ENCODE data around the gene TMED6. TPM values are rescaled to one million over a fixed set of nuclear protein-coding genes. Genes with fewer than 3 reads are reported as not detected.

The TMED6 gene
- total and polyA plus RNA-seq, 2 experiments from 2014 or later = 0.30 TPM; not detected in 1

DNA sequence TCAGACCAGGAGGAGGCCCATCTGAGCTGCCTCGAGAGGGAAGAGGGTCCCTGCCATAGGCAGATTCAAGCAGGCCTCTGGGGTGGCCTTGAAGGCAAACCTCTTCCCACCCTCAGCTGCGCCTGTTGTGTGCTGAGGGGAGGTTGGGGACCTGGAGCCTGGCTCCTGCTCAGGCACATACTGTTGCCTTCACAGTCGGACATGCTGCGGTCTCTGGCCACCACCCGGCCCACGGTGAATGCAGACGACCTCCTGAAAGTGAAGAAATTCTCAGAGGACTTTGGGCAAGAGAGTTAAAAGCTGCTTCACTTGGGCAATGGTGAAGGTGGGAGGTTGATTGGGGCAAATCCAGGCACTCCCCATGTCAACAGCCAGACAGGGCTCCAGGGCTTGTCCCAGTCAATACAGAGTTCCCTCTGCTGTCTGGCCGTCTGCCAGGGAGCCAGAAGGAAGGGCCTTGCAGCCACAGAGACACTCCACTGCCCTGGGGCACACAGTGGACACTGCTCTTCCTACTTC lies 27.5 kb downstream of the TMED6 start:
- no peak overlapping the region for H3K27ac ChIP-seq
- peaks cover 31% of the 10 kb centered on the region for H3F3A ChIP-seq (ENCODE audit: insufficient read depth)
- H3K36me3 ChIP-seq (ENCODE audit: low read depth) = peaks cover 33% of the 10 kb centered on the region
- DNase-seq = no peak
- H3K4me3 ChIP-seq = no peak overlapping the region
- in situ Hi-C loops (cut with MboI) = no loop called here
- H3K9ac ChIP-seq = no peak overlapping the region
- H3K4me1 ChIP-seq (ENCODE audit: insufficient read depth) = peaks cover 25% of the 10 kb centered on the region
- no peaks in the 10 kb centered on the region for H3K9me3 ChIP-seq (ENCODE audit: low read depth)
- 80 to 82% methylated on average over 8 of the region's 8 CpGs for WGBS, 2 experiments (ENCODE audit: low coverage in 1 of 2, low lambda C conversion rate in 2 of 2, missing lambda C conversion rate in 2 of 2)
- H3K79me2 ChIP-seq (ENCODE audit: insufficient read depth) = peaks cover 96% of the 10 kb centered on the region
- no peaks in the 10 kb centered on the region for H3K9me2 ChIP-seq (ENCODE audit: insufficient read depth)
- no peaks in the 10 kb centered on the region; the same call in 1 of the 2 replicates for H4K20me1 ChIP-seq (ENCODE audit: insufficient read depth)
- TF ChIP-seq EZH2 (IDR thresholded peaks at IDR 0.05; ENCODE audit: insufficient read depth, poor library complexity, severe bottlenecking) (no peak), EZH2phosphoT487 (IDR thresholded peaks at IDR 0.05; ENCODE audit: insufficient read depth, low read depth) (no peak)
- no peaks in the 10 kb centered on the region for H3K27me3 ChIP-seq (replicated peaks; ENCODE audit: insufficient read depth)
- H3K4me2 ChIP-seq (ENCODE audit: unreplicated experiment) = no peak overlapping the region
- no peak overlapping the region for H2AFZ ChIP-seq

DNA sequence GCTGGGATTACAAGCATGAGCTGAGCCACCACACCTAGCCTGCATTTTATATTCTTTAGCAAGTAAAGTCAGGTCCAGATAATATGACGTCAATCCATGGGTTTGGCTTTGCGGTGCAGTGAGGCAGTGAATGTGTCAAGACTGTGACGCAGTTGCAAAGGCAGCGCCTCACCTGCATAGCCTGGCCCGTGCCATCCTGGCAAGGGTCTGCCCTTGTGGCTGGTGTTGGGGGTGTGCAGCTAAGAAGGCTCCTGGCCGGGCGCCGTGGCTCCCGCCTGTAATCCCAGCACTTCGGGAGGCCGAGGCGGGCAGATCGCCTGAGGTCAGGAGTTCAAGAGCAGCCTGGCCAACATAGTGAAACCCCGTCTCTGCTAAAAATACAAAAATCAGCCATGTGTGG lies 28.2 kb downstream of the TMED6 start:
- H3K27me3 ChIP-seq (replicated peaks; ENCODE audit: insufficient read depth) = no peaks in the 10 kb centered on the region
- no peak overlapping the region for H3K27ac ChIP-seq
- H3K79me2 ChIP-seq (ENCODE audit: insufficient read depth) = peaks cover 93% of the 10 kb centered on the region
- H4K20me1 ChIP-seq (ENCODE audit: insufficient read depth) = no peaks in the 10 kb centered on the region; the same call in 1 of the 2 replicates
- peaks cover 32% of the 10 kb centered on the region for H3K36me3 ChIP-seq (ENCODE audit: low read depth)
- H3K9ac ChIP-seq = no peak overlapping the region
- H3K9me3 ChIP-seq (ENCODE audit: low read depth) = no peaks in the 10 kb centered on the region
- TF ChIP-seq EZH2phosphoT487 (IDR thresholded peaks at IDR 0.05; ENCODE audit: insufficient read depth, low read depth) (no peak), EZH2 (IDR thresholded peaks at IDR 0.05; ENCODE audit: insufficient read depth, poor library complexity, severe bottlenecking) (no peak)
- H3K4me1 ChIP-seq (ENCODE audit: insufficient read depth) = peaks cover 18% of the 10 kb centered on the region
- no peak overlapping the region for H3K4me3 ChIP-seq
- H3F3A ChIP-seq (ENCODE audit: insufficient read depth) = peaks cover 25% of the 10 kb centered on the region
- 88 to 96% methylated on average over 13 to 14 of the region's 14 CpGs for WGBS, 2 experiments (ENCODE audit: low coverage in 1 of 2, low lambda C conversion rate in 2 of 2, missing lambda C conversion rate in 2 of 2)
- DNase-seq = no peak
- in situ Hi-C loops (cut with MboI) = no loop called here
- H3K9me2 ChIP-seq (ENCODE audit: insufficient read depth) = no peaks in the 10 kb centered on the region
- no peak overlapping the region for H2AFZ ChIP-seq
- no peak overlapping the region for H3K4me2 ChIP-seq (ENCODE audit: unreplicated experiment)

GRCh38 chr16:69322343-69322742 lies 29.2 kb downstream of the TMED6 start:
- Histone ChIP-seq H3K4me3 (no peak overlapping the region), H3K9me3 (ENCODE audit: low read depth) (no peaks in the 10 kb centered on the region), H3K4me1 (ENCODE audit: insufficient read depth) (peaks cover 15% of the 10 kb centered on the region), H2AFZ (no peak overlapping the region), H3K9me2 (ENCODE audit: insufficient read depth) (no peaks in the 10 kb centered on the region), H3K27ac (no peak overlapping the region), H3F3A (ENCODE audit: insufficient read depth) (peaks cover 23% of the 10 kb centered on the region), H4K20me1 (ENCODE audit: insufficient read depth) (no peaks in the 10 kb centered on the region; the same call in 1 of the 2 replicates), H3K4me2 (ENCODE audit: unreplicated experiment) (no peak overlapping the region), H3K79me2 (ENCODE audit: insufficient read depth) (peaks cover 88% of the 10 kb centered on the region), H3K36me3 (ENCODE audit: low read depth) (peaks cover 29% of the 10 kb centered on the region), H3K9ac (no peak overlapping the region), H3K27me3 (replicated peaks; ENCODE audit: insufficient read depth) (no peaks in the 10 kb centered on the region)
- in situ Hi-C loops (cut with MboI) = no loop called here
- 85 to 89% methylated on average over 7 of the region's 7 CpGs for WGBS, 2 experiments (ENCODE audit: low coverage in 1 of 2, low lambda C conversion rate in 2 of 2, missing lambda C conversion rate in 2 of 2)
- no peak for DNase-seq
- no peak for TF ChIP-seq EZH2phosphoT487 (IDR thresholded peaks at IDR 0.05; ENCODE audit: insufficient read depth, low read depth)
- TF ChIP-seq EZH2 (IDR thresholded peaks at IDR 0.05; ENCODE audit: insufficient read depth, poor library complexity, severe bottlenecking) = no peak

DNA sequence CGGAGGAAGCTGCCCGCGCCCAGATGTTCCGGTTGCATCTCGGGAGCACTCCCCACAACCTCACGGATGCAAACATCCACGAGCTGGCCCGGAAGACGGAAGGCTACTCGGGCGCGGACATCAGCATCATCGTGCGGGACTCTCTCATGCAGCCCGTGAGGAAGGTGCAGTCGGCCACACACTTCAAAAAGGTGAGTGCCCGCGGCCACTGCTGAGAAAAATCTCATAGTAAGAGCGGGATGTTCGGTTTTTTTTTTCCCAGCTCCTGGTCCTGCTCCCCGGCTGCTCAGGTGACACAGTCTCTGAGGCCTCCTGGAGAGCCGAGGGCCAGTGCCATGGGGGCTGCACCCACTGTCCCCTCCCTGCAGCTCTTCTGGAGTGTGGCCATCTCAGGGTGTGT lies 30.5 kb downstream of the TMED6 start:
- TF ChIP-seq EZH2phosphoT487 (IDR thresholded peaks at IDR 0.05; ENCODE audit: insufficient read depth, low read depth) (no peak), EZH2 (IDR thresholded peaks at IDR 0.05; ENCODE audit: insufficient read depth, poor library complexity, severe bottlenecking) (no peak)
- H3K4me1 ChIP-seq (ENCODE audit: insufficient read depth) = peaks cover 2% of the 10 kb centered on the region; the same call in 1 of the 2 replicates
- no peak overlapping the region for H2AFZ ChIP-seq
- no peak overlapping the region for H3K4me2 ChIP-seq (ENCODE audit: unreplicated experiment)
- in situ Hi-C loops (cut with MboI) = no loop called here
- H3F3A ChIP-seq (ENCODE audit: insufficient read depth) = peaks cover 14% of the 10 kb centered on the region; the same call in 1 of the 2 replicates
- no peak for DNase-seq
- H3K79me2 ChIP-seq (ENCODE audit: insufficient read depth) = peaks cover 88% of the 10 kb centered on the region
- WGBS, 2 experiments (ENCODE audit: low coverage in 1 of 2, low lambda C conversion rate in 2 of 2, missing lambda C conversion rate in 2 of 2) = 88 to 90% methylated on average over 22 of the region's 22 CpGs
- no peak overlapping the region for H3K4me3 ChIP-seq
- H3K9me2 ChIP-seq (ENCODE audit: insufficient read depth) = no peaks in the 10 kb centered on the region
- no peaks in the 10 kb centered on the region for H3K27me3 ChIP-seq (replicated peaks; ENCODE audit: insufficient read depth)
- H4K20me1 ChIP-seq (ENCODE audit: insufficient read depth) = no peaks in the 10 kb centered on the region
- no peaks in the 10 kb centered on the region for H3K9me3 ChIP-seq (ENCODE audit: low read depth)
- no peak overlapping the region for H3K27ac ChIP-seq
- peaks cover 35% of the 10 kb centered on the region for H3K36me3 ChIP-seq (ENCODE audit: low read depth)
- no peak overlapping the region for H3K9ac ChIP-seq
